Progenitor cell of endocrine pancreas (in vitro differentiated cells): ENCODE measurements around the gene ARSB. TPM values are rescaled to one million over a fixed set of nuclear protein-coding genes. Genes with fewer than 3 reads are reported as not detected.
A peak's percentile ranks its signal among the peaks of the same experiment; 100 is the strongest.

Source experiments
- DNase-seq: peaks from one replicate; pipeline ENCODE4 v3.0.0; 2021; ENCODE audit warnings: low spot score; ENCODE audit not compliant: unreplicated experiment
- H3K27ac Mint-ChIP-seq: 2 replicates; pipeline ENCODE4 v1.8.0; 2021; ENCODE audit warnings: mild to moderate bottlenecking, moderate library complexity, mixed read lengths
- H3K27me3 Mint-ChIP-seq: 2 replicates; pipeline ENCODE4 v1.8.0; 2021; ENCODE audit warnings: mixed read lengths
- H3K36me3 Mint-ChIP-seq: 2 replicates; pipeline ENCODE4 v1.8.0; 2022; ENCODE audit warnings: mixed read lengths; ENCODE audit not compliant: insufficient read depth
- H3K4me1 Mint-ChIP-seq: 2 replicates; pipeline ENCODE4 v1.8.0; 2021; ENCODE audit warnings: low read depth, mixed read lengths
- H3K4me3 Mint-ChIP-seq: 2 replicates; pipeline ENCODE4 v1.8.0; 2021; ENCODE audit warnings: low read depth, mild to moderate bottlenecking, moderate library complexity, mixed read lengths
- H3K9me3 Mint-ChIP-seq: 2 replicates; pipeline ENCODE4 v1.8.0; 2021; ENCODE audit warnings: low read depth, mixed read lengths
- total RNA-seq: library from RNA; stranded (reverse); gene quantifications from 2 replicates; pipeline ENCODE4 v1.2.1, GENCODE V29; 2021
- TF ChIP-seq, protein P1 (sequence below): fragments of 200-600 bp; sonication (generic); IDR thresholded peaks from one replicate; pipeline ENCODE4 v1.5.0; 2021; ENCODE audit warnings: antibody characterized with exemption, mild to moderate bottlenecking; ENCODE audit not compliant: unreplicated experiment

Gene ARSB
- total RNA-seq, 1 donor from 2014 or later, result 17.7 TPM

DNA sequence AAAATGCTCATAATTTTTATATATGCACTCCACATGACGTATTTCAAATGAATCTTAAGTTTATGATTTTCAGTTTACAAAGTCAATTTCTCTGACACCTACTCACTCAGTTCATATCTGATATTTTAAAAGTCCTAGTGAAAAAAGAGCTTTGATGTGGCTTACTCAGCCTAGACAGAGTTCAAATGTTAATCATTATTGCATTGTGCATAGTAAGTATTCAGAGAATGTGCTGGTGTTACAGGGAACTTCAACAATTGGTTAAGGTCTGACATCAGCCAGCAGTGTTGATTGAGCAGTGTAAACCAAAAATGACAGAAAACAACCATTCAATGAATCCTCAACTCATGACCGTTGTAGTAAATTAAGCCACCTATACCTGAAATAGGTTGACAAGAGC, 189.4 kb downstream of the ARSB start:
- no peaks in the 10 kb centered on the region for H3K27me3 Mint-ChIP-seq
- DNase-seq, result no peak
- TF ChIP-seq, protein P1, sequence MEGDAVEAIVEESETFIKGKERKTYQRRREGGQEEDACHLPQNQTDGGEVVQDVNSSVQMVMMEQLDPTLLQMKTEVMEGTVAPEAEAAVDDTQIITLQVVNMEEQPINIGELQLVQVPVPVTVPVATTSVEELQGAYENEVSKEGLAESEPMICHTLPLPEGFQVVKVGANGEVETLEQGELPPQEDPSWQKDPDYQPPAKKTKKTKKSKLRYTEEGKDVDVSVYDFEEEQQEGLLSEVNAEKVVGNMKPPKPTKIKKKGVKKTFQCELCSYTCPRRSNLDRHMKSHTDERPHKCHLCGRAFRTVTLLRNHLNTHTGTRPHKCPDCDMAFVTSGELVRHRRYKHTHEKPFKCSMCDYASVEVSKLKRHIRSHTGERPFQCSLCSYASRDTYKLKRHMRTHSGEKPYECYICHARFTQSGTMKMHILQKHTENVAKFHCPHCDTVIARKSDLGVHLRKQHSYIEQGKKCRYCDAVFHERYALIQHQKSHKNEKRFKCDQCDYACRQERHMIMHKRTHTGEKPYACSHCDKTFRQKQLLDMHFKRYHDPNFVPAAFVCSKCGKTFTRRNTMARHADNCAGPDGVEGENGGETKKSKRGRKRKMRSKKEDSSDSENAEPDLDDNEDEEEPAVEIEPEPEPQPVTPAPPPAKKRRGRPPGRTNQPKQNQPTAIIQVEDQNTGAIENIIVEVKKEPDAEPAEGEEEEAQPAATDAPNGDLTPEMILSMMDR, result no peak
- no peak overlapping the region for H3K27ac Mint-ChIP-seq
- H3K4me3 Mint-ChIP-seq, result no peak overlapping the region
- peaks cover 5% of the 10 kb centered on the region for H3K36me3 Mint-ChIP-seq
- peaks cover 30% of the 10 kb centered on the region for H3K4me1 Mint-ChIP-seq
- peaks cover 3% of the 10 kb centered on the region for H3K9me3 Mint-ChIP-seq

DNA sequence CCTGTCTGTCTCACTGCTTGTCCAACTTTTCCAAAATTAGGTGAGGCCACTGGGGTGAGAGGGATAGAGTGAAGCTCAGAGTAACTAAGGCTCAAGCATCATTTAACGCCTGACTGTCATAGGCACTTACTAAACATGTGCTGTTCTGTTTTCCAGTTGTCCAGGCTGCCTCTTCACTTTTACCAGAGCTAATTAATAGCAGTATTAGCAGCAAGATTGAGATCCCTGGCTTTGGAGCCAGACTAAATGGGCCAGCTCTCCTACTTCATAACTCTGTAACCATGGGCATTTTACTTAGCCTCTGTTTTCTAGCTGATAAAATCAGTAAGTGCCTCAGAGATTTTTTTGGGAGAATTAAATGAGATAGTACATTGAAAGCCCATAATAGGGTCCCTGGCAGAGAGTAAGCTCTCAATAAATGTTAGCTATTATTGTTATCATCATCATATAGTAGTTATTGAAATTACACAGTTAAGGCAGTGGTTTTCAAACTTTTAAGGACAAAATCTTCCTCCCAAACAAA, 190.4 kb downstream of the ARSB start:
- H3K27ac Mint-ChIP-seq, result no peak overlapping the region
- H3K4me3 Mint-ChIP-seq, result no peak overlapping the region
- no peaks in the 10 kb centered on the region for H3K27me3 Mint-ChIP-seq
- no peaks in the 10 kb centered on the region for H3K9me3 Mint-ChIP-seq
- H3K36me3 Mint-ChIP-seq, result peaks cover 2% of the 10 kb centered on the region
- TF ChIP-seq, protein P1, result no peak
- H3K4me1 Mint-ChIP-seq, result peaks cover 30% of the 10 kb centered on the region
- no peak for DNase-seq

DNA sequence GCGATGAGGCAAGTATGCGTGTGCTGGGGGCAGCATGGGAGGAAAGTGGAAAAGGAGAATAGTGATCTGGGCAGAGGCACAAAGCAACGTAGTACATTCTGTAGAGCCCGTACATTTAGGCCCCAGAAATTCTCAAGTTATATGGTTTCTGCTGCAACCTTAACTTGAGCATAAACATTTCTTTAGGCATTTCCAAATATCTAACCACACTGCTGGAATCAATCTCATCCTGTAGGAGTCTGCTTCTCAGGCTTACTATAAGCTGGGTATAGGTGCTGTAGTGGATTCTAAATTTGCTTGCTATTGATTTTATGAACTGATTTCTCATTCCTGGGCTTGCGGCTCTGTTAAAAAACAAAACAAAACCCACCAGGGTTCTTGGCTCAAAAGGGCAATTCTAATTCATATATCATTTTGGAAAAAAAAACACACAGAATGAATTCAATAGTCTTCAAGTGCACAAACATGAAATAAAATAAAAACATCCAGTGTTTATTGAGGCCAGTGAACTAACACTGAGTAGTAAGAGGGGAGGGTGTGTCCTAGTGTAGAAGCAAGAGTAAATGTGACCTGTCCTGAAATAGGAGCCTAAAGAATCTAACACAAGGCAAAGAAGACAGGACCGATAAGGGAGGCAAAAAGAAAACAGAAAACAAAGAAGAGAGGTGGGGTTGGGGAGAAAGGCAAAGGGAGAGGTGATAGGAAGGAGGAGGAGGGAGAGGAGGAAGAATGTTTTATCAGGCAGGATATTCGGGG, 191.0 kb downstream of the ARSB start:
- Mint-ChIP-seq H3K27ac (peak overlapping the region; percentile 36), H3K36me3 (no peaks in the 10 kb centered on the region), H3K4me1 (peaks cover 30% of the 10 kb centered on the region), H3K27me3 (no peaks in the 10 kb centered on the region), H3K4me3 (no peak overlapping the region), H3K9me3 (no peaks in the 10 kb centered on the region)
- no peak for DNase-seq
- TF ChIP-seq, protein P1, result no peak

DNA sequence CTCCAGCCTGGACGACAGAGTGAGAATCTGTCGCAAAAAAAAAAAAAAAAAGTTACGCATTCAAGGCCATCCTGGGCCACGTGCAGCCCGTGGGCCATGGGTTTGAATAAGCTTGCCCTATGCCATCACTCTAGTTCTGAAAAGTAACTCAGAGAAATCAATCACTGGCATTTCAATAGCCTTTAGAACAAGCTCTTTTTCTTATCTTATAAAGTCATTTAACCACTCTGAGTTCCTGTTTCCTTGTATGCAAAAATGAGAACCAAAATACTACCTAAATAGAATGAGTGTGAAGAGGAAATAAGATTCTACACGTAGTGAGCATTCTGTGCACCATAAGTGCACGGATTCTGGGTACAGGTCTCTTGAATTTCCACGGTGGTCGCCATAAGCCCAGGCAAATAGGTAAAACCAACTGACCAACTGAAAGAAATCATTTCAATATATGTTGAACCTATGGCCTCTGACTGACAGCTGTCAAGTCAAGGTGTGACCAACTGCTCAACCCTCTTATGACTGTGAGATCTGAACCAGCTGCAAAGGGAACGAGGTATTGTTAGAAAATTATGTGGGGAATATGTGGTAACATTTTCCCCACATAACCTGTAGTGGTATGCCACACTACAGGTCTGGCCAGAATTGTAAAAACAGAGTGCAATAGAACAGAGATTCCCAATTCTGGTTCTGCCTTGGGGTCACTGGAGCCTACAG, 192.6 kb downstream of the ARSB start:
- Mint-ChIP-seq H3K9me3 (no peaks in the 10 kb centered on the region), H3K27ac (no peak overlapping the region), H3K4me3 (no peak overlapping the region), H3K36me3 (no peaks in the 10 kb centered on the region), H3K27me3 (no peaks in the 10 kb centered on the region), H3K4me1 (peaks cover 35% of the 10 kb centered on the region)
- no peak for DNase-seq
- TF ChIP-seq, protein P1, result no peak

GRCh38 chr5:78791501-78792100, 193.5 kb downstream of the ARSB start:
- Mint-ChIP-seq H3K27me3 (no peaks in the 10 kb centered on the region), H3K4me1 (peaks cover 33% of the 10 kb centered on the region), H3K4me3 (no peak overlapping the region), H3K27ac (no peak overlapping the region), H3K36me3 (no peaks in the 10 kb centered on the region), H3K9me3 (no peaks in the 10 kb centered on the region)
- no peak for DNase-seq
- TF ChIP-seq, protein P1, result no peak
